ENCODE results near the gene RALGPS1.

The RALGPS1 gene

DNA sequence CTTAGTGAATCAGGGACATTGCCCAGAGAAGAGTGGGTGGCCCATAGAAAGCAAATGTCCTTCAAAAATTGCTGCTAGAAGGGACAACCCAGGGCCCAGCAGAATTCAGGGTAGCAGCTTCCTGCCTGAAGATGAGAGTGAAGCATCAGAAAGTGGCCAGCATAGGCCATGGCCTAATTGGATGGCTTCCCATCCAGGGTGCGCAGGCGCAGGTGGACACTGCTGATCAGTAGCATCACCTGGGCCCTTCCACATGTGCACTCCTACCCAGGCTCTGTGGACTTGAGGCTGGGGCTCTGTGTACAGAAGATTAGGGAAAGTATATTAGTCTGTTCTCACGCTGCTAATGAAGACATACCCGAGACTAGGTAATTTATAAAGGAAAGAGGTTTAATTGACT, 291.4 kb downstream of the RALGPS1 start:
- DNase-seq (ENCODE audit: low spot score) = no peak

- DNase-seq (ENCODE audit: low spot score) = no peak
Measured at GRCh38 chr9:127206666-127207065, 292.1 kb downstream of the RALGPS1 start.

DNA sequence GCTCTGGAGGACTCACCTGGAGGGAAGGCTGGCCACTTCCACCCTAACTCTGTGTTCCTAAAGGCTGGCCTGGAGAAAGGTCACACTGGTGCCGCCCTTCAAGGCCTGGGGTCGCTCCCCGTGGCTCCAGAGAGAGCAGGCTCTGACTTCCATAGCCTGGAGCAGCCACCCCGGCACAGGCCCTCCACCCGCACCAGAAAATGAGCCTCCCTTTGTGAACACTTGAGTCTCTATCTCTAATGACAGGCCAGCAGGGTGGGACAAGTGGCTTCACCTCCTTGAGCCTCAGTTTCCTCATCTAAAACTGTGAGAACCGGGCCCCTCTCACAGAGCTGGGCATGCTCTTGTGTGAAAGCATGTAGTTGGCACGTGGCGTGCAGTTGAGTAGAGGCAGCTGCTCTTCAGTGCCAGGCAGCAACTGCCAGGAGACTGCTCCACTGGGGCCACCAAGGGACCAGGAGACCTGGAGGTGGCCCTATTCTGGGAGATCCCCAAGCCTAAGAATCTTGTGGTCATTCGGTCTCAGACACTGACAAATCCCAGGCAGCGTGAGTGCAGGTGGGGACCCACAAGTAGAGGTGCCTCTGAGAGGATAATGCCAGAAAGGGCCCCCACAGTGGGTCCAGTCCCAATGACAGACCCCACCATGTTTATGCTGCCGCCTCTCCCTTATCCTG, 293.3 kb downstream of the RALGPS1 start:
- DNase-seq (ENCODE audit: low spot score) = no peak

GRCh38 chr9:127208416-127208815, 293.8 kb downstream of the RALGPS1 start:
- no peak for DNase-seq (ENCODE audit: low spot score)

DNA sequence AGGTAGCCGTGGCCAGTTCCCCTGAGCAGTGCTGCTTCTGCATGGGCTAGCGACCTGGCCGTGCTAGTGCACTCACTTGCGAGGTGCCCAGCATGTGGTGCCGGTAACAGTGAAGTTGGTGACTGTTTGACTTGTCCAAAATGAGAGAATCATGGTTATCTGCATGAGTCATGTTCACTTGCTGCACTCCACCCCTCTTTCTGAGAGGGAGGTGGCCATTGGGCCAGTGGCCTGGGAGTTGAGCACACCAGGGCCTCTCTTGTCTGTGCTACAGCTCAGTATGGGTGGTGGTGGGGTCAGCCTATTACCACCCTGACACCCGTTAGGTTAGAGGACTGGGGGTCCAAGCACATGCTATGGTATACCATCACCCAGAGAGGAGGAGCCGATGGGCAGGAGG, 294.6 kb downstream of the RALGPS1 start:
- DNase-seq (ENCODE audit: low spot score) = no peak

DNA sequence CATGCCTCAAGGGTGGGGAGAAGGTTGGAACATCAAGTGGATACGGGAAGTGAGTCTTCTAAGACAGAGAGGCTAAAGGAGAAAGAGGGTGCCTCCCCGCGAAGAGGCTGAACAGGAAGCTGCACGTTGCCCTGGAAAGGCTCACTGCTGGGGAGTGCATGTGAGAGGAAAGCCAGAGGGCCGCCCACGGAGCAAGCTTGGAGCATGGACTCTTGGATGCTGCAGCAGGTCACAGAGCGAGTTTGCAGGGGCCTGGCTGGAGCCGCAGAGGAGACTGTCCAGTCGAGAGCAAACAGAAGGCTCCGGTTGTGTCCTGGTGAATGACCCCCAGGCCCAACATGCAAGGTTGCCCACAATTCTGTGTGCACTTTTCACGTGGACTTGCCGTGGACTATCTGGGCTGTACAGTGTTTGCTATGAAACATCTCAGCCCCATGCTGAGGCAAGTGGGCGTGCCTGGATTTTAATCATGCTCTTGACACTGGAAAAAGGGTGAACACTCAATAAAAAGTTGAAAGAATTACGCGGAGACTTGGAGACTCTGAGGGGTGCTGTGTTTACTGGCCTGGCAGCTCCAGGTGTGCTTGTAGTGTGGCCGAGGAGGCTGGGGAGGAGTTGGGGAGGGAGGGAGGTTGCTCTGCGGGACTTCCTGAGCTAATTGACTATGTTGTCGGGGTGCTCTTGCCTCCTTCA, 295.5 kb downstream of the RALGPS1 start:
- DNase-seq (ENCODE audit: low spot score) = no peak

DNA sequence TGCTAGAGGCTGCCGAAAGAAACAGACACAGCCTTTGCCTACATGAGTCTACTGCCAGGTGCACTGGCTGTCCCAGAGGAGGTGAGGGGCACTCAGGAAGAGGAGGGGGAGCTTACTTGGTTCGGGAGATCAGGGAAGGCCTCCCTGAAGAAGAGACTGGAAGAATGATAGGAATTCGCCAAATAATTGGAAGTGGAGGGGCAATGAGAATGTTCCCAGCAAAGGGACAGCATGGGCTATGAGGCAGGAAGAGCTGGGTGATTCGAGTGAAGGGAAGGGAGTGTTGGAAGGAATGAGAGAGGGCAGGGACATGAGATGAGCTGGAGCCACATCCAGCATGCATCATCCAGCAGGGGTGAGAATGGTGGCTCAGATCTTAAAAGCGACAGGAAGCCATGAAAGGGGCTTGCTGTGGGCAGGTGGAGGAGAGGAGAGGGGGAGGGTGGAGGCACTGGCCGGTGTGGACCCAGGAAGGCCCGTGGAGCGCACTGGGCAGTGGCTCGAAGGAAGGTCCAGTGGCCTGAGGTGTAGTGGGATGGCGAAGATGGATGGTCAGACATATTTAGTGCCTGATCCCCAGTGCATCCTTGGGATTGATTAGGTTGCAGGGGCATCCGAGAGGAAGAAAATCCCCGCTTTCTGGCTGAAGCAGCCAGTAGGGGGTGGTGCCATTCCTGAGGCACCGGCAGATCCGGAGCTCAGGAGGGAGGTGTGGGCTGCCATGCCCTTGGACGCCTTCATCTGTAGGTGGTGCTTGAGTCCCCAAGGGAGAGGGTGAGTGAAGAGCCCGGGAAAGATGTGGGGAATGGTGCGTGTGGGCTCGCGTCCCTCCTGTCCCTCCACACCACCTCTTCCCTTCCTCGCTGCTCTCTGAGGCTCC, 296.5 kb downstream of the RALGPS1 start:
- DNase-seq (ENCODE audit: low spot score) = no peak

DNA sequence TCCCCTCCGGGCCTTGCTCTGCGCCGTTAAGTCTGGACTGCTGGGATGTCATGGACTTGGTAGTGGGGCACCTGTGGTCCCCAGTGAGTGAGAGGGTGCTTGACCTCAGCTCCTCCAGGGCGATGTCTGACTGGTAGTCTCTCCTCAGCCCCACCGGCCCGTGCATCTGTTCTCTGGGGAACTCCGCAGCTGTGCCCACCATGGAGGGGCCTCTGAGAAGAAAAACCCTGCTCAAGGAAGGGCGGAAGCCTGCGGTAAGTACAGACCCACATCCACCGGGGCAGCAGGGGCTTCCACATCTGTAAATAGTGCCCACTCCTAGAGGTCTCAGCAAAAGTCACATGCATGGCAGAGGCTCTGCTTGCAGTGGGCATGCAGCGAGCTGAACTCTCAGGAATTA, 297.4 kb downstream of the RALGPS1 start:
- no peak for DNase-seq (ENCODE audit: low spot score)

GRCh38 chr9:127212453-127212852, 297.9 kb downstream of the RALGPS1 start:
- DNase-seq (ENCODE audit: low spot score) = no peak

DNA sequence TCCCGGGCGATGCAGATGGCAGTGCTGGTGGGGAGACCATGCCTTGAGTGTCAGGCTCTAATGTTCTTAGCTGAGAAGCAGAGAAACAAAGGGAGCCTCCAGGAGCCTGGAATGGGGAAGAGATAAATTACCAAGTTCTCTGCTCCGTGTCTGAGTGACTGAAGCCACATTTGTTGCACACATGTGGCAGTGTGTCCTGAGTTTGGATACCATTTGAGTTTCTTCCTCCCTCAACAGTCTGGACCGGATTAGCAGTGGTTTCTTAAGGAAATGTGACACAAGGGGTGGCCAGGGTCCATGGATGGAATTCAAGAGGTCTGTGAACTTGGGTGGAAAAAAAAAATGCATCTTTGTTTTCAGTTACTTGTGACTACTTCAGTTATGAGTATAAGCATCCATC, 299.3 kb downstream of the RALGPS1 start:
- DNase-seq (ENCODE audit: low spot score) = no peak

GRCh38 chr9:127214421-127215267, 300.1 kb downstream of the RALGPS1 start:
- DNase-seq (ENCODE audit: low spot score) = no peak

- no peak for DNase-seq (ENCODE audit: low spot score)
Measured at GRCh38 chr9:127215268-127216209, 301.0 kb downstream of the RALGPS1 start.

GRCh38 chr9:127216210-127216887, 301.8 kb downstream of the RALGPS1 start:
- DNase-seq (ENCODE audit: low spot score) = no peak

DNA sequence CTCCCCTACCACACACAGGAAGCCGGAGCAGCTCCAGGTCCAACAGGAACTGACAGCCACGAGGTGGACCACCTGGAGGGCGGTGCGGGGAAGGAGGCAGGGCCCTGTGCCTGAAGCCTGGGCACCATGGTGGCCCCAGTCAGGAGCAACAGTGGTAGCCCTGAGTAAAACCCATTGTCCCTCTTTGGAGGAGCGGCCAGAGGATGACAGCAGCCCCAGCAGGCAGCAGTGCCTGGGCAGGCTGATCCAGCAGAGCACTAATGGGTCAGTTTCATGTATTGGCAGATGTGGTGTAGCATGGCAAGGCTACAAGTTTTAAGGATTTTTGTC, 302.3 kb downstream of the RALGPS1 start:
- DNase-seq (ENCODE audit: low spot score) = no peak

DNA sequence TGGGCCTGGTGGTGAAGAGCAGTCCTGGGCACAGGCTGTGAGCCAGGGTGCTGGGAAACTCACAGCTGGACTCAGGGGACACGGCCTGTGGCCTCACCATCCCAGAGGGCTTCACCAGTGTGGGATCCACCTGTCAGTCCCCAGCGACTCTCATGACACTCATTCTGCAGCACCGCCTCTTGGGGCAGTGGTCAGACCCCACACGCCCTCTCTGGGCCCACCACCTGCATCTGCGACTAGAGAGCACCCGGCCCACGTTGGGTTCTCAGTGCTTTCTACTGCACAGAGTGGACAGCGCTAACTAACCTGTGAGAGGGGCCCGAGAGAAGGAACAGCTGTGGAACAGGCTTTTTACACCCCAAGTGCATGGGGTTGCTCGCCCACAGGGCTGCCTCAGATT, 304.2 kb downstream of the RALGPS1 start:
- no peak for DNase-seq (ENCODE audit: low spot score)

DNA sequence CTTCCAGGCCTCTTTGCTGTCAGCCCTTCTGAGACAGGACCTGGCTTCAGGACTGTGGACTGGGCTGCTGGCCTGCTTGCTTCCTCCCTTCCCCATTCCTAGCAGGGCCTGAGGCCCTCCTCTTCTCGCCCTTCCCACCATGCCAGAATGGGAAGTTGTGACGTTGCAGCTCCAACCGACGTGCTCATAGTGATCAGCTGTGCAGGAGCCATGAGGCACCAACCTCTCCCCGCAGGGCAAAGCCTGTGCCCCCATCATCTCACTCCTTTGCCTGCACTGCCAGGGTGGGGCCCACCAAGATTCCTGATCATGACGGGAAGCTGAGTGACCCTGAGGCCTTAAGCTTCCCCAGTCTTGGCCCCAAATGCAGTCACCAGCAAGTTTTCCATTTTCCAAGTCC, 304.9 kb downstream of the RALGPS1 start:
- no peak for DNase-seq (ENCODE audit: low spot score)

GRCh38 chr9:127221695-127222094, 307.1 kb downstream of the RALGPS1 start:
- DNase-seq (ENCODE audit: low spot score) = no peak

DNA sequence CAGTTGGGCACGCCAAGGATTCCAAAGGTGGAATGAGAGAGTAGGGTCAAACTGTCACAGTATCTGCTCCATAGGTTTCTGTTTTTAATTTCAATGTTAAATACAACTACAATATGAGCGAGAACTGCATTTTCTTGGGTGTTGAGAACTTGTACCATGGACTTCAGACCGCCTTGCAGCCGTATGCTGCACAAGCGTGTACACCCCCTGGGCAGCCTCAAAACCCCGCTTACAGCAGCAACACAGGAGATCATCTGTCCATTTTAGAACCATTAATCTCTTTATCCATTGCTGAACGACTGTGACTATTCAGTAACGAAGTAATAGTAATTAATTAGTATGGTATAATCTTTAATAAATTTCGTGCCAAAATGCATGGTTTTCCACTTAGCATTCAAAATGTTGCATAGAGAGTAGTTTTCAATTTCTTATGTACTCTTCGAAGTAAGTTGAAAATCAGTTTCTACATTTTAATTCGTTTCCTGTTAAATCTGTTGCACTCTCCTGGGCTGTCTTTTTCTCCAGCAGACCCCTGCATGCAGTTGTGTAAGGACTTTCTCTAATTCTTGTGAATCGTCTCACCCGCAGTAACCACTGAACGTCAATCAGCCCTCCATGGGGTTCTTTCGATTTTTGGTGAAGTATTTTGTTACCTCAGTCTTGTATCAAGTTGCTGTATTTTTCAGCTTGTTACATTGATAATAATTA, 308.0 kb downstream of the RALGPS1 start:
- no peak for DNase-seq (ENCODE audit: low spot score)

DNA sequence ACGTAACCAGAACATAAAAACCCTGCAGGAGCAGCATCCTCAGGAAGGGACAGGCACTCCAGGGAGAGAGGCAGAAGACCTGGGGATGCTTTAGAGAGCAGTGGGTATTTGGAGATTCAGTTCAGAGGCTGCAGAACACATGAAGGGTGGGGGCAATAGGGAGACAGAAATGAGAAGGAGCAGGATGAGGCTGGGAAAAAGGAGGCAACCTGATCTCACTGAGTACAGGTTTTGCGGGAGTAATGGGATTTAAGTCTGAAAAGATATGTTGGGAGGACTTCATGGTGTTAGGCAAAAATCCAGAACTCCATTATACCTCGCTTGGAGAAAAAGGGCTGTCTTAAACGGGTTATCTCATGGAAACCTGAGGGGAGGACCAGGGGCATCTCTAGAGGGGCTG, 308.7 kb downstream of the RALGPS1 start:
- DNase-seq (ENCODE audit: low spot score) = no peak

- no peak for DNase-seq (ENCODE audit: low spot score)
Measured at GRCh38 chr9:127223810-127224177, 309.2 kb downstream of the RALGPS1 start.
